SH-SY5Y (cell line): Measurements from ENCODE around the gene PBOV1.

Source experiments
- GATA2 ChIP-seq: IDR thresholded peaks from 2 replicates; pipeline ENCODE4 v1.6.1; 2011; ENCODE audit warnings: mild to moderate bottlenecking, low read depth, low read length
- GATA3 ChIP-seq: IDR thresholded peaks from 2 replicates; pipeline ENCODE4 v1.6.1; 2011; ENCODE audit warnings: low read depth, mild to moderate bottlenecking, low read length, moderate library complexity

DNA sequence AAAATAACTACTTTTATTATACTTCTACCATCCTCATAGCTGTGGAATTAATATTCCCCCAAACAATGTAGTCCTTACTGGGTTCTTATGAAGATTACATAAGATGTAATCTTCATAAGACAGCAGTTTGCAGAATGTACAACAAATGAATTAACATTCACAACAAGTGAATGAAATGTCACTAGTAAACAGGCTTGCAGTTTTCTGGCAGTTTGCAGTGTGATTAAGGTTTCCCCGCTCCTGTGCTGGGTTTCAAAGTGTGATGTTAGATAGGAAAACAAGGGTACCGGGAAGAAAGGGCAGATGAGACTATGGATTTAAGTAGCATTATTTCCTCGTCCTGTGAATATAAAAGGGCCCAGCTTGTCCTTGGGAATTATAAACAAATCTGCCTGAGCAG lies 34.1 kb downstream of the PBOV1 start:
- no peak for TF ChIP-seq GATA2
- TF ChIP-seq GATA3 = no peak
